ENCODE results near the gene RPL28.

RPL28 gene

DNA sequence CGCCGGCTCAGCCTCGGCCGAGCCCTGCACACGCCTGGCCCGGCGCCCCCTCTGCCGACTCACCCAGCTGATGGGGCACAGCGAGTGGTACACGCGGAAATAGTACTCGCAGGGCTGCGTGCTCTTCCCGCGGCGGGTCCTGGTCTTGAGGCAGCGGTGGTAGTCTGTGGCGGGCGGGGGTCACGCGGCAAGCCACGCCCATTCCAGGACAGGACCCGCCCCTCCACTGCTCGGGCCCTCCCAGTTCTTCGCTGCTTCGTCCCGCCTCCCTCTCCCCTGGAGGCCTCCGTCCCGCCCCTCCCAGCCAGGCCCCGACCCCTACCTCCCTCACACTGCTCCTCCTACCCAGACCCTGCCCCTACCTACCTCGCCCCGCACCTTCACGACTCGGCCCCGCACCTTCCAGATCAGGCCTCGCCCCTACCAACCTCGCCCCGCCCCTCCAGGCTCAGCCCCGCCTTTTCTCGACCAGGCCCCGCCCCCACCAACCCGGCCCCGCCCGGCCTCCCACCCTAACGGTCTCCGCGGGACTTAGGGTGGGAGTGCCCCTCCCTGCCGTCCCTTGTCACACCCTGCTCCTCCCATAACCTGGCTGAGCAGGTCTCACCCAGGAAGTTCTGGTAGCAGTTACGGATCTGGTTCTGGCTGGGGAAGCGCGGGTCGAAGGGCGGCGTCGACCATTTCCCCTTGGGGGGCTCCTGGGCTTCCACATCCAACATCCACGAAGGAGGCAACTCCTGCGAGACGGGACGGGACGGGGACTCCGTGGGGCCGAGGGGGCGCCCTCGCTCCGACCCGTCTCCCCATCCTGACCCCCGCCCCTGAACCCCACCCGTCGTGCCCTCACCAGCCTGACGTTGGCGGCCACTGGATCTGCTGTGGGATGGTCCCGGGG is 31.7 kb upstream of the RPL28 start:
- peak; percentile 32 for DNase-seq

DNA sequence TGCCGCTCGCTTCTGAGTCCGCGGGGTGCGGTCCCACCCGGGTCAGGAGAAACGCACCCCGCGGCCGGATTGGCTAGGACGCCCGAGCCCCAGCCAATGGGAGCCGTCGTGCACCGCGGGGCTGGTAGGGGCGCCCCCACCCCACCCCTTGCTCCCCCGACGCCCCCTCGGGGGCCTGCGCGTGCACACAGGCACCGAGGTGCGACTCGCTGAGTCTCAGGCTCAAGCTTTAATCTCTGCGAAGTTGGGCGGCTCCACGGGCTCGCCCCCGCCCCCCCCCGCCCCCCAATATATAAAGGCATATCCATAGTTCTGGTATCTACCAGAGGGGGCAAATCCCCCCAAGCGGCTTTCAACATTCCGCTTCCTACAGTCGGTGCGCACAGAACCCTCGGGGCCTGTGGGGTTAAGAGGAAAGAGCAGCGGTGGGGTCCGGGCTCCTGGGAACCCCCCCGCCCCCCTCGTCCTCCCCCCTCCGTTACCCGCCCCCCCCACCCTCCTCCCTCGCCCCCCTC is 31.0 kb upstream of the RPL28 start, which contains the start of gene COX6B2:
Gene COX6B2 (minus strand): TSS at position 22 of the 515 bp plus-strand sequence. CDS start 198 bp downstream, outside the sequence.
- DNase-seq = no peak

DNA sequence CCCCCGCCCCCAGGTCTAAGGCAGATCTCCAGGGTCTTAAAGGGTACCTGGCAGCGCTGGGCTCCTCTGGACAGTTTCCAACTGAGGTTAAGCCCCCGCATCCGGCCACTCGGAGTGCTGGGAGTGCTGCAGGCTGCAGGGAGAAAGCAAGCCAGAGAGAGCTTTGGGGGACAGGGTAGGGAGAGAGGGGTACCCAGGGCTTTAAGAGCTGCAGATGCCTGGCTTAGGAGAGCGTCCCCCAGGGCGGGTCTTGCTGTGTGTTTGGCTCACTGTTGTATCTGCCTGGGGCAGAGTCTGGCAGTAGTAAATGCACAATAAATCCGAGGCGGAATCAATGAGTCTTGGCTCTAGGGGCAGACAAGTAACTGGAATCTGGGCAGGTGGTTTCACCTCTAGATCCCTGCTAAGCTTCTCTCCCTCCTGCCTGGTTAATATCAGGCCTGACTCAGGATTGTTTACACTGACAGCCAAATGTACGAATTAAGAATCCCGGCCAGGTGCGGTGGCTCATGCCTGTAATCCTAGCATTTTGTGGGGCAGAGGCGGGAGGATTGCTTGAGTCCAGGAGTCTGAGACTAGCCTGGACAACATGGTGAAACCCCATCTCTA is 30.4 kb upstream of the RPL28 start:
- DNase-seq = no peak

DNA sequence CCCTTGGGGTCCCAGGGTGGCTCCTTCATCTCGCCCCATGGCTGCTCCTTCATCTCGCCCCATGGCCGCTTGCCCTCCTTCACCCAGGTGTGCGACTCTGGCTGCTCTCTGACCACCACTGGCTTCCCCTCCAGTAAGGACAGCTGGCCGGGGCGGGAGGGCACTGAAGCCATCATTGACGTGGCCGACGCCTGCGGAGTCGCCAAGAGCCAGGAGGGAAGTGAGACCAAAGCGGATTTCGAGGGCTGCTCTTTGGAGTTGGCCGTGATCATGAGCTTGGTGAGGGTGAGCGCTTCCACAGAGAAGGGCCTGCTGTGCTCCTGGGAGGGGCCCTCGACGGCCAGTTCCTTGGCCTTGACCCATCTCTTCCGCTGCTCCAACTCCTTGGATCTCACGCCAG is 27.2 kb upstream of the RPL28 start:
- DNase-seq = no peak

DNA sequence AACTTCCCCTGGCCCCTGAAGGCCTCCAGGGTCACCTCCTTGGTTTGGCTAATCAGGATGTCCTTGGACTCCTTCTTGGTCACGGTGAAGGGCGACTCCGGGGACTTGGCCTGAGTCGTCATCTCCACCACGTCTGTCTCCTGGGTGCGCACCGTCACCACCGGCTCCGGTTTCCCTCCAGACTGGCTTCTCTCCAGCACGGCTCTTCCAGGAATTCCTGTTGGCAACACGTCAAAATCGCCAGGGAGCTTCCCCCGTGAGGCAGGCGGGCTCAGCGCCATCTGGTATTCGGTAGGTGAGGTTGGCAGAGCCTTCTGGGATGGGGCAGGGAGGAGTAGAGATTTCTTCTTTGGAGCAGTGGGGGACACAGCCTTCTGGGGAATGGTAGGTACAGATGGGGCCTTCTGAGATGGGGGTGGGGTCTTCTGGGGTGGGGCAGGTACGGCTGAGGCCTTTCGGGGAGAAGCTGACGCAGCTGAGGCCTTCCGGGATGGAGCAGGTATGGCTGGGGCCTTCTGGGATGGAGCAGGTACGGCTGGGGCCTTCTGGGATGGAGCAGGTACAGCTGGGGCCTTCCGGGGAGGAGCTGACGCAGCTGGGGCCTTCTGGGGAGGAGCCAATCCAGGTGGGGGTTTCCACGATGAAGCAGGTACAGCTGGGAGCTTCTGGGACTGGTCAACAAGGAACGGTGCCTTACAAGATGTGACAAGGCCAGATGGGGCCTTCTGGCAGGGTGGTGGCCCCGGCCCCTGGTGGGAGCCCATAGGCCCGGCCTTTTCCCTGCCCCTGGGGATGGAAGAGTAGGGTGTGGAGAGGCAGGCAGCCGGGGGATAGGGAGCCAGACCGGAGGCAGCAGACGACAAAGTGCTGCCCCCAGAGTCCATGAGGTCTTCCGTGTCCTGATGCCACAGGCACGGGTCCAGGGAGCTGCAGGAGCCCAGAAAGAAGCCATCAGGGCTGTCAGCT is 26.5 kb upstream of the RPL28 start:
- no peak for DNase-seq

DNA sequence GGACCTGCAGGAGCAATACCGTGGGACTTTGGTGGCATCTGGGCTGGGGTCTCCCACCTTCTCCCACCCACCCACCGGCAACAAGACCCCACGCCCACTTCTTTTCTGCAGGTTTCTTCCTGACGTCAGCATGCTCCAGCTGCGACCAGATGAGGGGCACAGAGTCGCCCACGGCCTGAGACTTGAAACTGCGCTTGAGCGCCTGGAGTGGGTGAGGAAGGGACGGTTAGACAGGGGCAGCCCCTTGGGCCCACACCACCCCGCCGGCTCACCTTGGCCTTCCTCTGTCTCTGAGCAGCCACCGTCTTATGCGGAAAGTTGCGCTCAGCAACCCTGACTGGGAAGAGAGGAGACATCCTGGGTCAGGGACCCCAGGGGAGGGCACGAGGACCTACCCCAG is 24.8 kb upstream of the RPL28 start:
- DNase-seq = no peak

DNA sequence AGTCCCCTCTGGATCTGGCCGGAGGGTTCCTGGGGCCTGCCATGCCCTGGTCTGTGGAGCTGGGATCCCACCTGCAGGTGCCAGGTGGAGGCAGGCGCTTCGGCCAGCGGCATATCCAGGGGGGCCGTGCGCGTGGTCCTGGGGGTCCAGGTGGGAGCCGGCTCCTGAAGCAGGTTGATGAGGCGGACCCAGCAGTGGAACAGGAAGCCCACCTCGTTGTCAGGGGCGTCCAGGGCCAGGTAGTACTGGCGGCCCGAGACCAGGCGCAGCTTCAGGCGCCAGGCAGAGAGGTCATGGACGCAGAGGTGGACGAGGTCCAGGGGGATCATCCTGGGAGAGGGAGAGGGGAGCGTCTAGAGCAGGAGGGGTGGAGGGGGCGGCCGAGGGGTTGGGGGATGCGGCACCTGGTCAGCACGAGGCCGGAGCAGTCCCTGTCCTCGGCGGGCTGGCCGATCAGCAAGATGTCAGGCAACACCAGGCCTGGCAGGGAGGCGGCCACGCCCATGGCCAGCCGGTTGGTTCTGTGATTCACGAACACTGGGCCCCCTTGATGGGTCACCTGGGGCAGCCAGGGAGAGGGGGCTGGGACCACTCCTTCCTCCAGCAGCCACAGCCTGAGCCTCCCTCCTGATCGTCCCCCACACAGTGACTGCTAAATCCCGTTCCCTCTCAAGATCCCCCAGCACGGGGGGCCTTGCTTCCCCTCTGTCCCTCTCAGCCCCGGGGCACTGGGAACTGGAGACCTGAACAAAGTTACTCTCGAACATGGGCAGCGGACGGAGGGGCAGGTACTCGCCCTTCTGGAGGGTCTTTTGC is 23.4 kb upstream of the RPL28 start:
- no peak for DNase-seq

DNA sequence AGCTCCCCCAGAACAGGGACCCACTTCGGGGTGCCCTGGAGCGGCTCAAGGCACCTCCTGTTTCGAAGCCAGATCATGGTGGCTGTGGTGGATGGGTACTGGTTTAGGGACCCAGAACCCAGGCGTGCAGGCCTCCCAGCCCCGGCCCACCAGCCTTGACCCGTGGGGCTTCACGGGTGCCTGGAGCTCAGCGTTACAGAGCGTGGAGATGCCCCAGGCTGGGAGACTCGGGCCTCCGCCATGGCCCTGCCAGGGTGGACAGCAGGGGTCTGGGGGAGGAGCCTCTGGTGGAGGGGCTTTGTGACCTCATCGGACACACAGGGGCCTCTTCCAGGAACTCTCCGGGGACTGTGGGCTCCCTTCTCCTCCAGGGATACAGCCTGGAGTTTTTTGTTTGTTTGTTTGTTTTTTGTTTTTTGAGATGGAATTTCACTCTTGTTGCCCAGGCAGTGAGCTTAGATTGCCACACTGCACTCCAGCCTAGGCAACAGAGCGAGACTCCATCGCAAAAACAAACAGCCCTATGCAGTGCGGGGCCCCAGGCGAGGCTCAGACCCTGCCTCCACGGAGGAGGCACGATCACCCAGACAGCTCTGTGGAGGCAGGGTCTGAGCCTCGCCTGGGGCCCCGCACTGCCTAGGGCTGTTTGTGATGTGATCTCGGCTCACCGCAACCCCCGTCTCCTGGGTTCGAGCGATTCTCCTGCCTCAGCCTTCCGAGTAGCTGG is 22.6 kb upstream of the RPL28 start, which contains the start of gene GARIN5B:
Gene GARIN5B (minus strand): TSS at position 271 of the 727 bp plus-strand sequence. CDS start 194 bp downstream, at position 77.
- DNase-seq = no peak

DNA sequence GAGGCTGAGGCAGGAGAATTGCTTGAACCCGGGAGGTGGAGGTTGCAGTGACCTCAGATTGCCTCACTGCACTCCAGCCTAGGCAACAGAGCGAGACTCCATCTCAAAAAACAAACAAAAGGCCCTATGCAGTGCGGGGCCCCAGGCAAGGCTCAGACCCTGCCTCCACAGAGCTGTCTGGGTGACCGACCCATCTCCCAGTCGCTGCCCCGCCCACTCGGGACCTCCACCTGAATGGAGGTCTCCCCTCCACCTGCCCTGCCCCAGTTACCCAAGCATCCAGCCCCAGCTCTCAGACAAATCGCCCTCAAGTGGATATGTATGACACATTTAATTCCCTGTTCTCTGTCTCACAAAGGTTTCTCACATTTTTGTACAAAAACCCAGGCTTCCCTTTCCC is 20.5 kb upstream of the RPL28 start:
- DNase-seq = no peak

DNA sequence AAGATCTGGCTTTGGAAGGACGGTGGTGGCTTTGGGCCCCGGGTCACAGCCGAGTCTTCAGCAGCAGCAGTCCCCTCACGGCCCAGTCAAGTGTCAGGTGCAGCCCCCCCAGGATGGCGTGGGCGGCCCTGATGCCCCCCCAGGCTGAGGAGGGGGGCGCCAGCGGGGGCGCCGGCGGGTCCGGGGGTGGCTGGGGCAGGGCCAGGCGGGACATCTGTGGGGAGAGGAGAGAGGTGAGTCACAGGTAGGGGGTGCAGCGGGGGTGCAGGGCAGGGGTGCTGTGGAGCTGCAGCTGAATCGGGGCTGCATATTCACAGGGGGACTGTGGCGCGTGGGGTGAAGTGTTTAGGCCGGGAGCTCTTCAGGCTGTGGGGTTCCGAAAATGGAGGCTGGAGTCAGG is 19.8 kb upstream of the RPL28 start:
- DNase-seq = no peak

DNA sequence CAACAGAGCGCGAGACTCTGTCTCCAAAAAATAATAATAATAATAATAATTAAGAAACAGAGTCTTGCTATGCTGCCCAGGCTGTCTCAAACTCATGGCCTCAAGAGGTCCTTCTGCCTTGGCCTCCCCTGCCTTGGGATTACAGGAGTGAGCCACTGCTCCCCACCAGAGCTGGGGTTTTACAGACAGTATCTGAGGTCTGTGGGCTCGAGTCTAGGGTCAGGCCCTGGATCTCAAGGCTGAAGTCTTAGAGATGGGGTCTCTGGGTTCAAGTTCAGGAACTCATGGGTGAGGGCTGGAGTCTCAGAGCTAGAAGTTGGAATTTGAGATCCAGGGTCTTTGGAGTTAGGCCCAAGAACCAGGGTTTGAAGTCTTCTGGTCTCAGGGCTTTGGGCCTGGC is 18.9 kb upstream of the RPL28 start:
- no peak for DNase-seq

DNA sequence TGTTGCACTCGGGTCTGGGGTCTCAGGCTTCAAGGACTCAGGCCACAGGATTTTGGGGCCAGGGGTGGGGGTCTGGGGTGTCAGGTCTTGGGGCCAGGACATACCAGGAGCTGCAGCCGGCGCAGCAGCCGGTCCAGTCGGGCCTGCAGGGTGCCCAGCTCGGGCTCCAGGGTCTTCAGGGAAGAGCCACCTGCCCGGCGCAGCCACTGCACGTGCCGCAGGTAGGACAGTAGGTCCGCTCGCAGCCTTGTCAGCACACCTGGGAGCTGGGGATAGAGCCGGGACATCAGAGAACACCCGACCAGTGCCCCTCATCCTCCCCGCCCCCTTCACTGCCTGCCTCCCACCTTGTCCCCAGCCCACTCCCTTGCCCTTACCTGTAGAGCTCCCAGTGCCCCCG is 17.6 kb upstream of the RPL28 start:
- no peak for DNase-seq

DNA sequence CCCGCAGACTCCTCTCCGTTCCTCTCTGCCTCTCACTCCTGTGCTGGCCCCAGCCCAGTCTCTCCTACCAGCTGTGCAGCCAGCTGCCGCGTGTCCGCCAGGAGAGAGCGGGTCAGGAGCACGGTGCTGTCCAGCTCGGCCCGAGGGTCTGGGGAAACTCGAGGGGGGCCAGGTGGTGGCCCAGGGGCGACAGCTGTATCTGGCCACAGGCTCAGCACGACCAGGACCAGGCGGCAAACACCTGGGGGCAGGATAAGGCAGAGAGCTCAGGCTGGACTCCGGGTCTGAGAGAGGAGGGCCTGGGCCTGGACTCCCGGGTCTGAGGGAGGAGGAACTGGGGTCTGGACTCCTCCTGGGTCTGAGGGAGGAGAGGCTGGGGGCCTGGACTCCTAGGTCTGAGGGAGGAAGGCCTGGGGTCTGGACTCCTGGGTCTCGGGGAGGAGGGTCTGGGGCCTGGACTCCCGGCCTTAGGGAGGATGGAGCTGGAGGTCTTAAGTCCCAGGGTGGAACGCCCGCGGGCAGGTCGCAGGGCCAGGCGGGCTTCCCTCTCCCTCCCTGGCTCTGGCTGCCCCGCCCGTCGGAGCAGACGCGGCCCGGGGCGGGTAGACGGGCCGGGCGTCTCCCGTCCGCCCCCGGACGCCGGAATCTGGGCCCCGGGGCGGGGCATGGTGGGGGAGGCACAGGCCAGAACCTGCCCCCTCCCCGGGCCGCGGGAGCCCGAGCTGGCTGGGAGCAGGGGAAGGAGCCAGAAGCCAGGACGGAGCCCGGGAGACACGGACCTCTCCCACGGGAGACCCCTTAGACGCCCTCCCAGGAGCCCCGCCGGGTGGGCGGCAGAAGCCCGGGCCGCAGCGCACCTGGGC is 16.8 kb upstream of the RPL28 start:
- DNase-seq = no peak

DNA sequence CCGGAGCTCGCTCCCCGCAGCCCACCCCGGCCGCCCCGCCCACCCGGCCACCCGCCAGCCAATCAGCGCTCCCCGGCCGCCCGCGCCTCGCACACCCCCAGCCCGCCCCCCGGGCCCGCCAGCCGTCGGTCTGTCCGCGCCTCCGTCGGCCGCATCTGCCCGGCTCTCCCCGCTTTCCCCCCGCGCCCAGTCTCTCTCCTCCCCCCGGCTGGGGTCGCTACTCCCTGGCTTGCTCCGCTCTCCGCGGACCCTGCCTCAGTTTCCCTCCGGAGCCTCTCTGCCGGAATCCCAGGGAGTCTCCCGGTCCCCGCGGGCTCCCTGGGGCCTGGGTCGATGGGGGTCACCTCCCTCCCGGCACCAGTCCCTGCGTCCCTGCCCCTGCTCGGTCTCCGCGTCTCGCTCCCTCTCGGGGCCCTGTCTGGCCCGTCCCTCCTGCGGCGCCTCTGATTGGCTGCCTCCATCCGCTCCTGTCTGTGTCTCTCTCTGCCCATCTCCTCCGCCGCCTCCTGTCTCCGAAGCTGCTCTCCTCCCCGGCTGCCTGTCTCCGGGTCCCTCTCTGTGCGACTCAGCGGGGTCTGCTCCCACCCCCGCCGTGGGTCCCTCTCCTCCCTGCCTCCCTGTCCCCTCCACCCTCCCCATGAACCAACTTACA is 16.0 kb upstream of the RPL28 start:
- DNase-seq = peak; percentile 78

DNA sequence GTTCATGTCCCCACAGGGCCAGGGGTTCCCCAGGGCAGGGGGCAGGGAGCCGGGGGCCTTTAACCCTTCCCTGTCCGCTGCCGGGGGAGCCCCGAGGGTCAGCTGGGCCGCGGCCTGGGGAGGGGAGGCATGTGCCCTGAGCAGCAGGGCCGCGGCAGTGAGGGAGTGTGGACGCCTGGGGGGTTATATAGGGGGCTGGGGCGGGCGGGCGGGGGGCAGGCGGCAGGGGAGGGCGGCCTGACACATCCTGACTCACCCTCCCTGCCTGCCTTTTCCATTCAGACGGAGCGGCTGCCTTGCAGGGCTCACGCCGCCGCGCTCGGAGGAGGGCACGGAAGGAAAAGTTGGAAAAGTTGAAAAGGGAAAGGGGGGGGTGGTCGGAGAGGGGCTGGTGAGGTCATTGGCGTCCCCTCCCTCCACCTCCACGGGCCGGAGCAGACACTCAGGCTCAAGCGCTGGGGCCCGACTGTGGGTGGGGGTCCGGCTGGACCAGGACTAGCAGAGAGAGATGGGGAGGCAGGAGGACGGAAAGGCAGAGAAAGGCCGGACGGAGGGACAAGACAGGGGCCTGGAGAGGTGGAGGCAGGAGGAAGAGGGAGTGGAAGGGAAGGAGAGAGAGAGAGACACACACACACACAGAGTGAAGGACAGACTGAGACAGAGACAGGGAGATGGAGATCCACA is 15.3 kb upstream of the RPL28 start, which contains the start of gene IL11:
Gene IL11 (minus strand): TSS at position 159 of the 684 bp plus-strand sequence. CDS start 153 bp downstream, at position 6.
- DNase-seq = no peak

DNA sequence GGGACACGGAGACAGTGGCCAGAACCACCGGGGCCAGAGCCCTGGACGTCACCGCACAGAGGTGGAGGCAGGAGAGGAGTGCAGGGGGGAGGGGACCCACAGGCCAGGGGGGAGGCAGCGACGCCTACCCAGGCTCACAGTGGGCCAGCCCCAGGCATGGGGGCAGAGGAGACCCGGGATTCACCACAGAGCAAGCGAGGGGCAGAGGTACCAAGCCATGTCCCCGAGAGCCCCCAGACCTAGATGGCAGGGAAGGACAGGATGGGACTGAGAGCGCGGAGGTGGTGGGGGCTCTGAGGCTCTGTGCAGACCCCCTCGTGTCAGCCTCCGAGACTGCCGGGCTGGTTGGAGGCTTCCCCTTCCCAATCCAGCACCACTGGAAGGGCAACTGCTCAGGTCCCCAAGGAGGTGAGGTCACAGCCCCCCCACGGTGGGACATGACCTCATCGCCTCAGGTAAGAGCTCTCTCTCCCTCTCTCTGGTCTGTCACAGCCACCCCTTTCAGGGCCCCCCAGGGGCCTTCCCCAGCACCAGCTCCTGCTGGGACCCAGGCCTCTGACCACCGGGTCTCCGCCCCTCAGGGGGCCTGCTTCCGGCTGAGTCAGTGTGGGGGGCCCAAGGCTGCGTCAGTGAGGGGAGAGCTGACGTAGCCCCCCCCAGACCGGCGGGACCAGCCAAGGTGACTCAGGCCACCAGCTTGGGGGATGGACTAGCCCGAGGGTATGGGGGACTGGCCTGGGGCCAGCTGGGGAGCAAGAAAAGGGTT is 13.2 kb upstream of the RPL28 start:
- DNase-seq = no peak

DNA sequence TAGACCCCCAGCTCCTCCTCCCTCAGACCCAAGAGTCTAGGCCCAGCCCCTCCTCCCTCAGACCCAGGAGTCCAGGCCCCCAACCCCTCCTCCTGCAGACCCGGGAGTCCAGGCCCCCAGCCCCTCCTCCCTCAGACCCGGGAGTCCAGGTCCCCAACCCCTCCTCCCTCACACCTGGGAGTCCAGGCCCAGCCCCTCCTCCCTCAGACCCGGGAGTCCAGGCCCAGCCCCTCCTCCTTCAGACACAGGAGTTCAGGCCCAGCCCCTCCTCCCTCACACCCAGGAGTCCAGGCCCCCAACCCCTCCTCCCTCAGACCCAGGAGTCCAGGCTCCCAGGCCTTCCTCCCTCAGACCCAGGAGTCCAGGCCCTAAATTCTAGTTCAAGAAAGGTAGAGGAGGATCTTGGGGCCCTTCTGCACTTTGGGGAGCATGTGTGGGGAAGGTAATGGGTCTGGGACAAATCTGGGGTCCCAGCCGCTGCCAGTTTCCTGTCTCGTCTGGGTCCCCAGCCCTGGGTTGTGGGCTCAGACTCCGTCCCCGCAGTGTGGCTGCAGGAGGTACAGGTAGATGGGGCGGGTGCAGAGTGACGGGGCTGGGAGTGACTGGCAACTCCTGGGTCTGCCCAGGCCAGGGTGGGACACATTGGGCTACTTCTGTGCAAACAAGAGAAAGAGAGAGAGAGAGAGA is 12.3 kb upstream of the RPL28 start:
- DNase-seq = no peak
